ENCODE data around the gene SMAP2. TPM values are rescaled to one million over a fixed set of nuclear protein-coding genes. Genes with fewer than 3 reads are reported as not detected.
A peak's percentile ranks its signal among the peaks of the same experiment; 100 is the strongest.

SMAP2 gene
- total and polyA plus RNA-seq, 7 donors = 6.9 to 35.0 (median 18.0) TPM

DNA sequence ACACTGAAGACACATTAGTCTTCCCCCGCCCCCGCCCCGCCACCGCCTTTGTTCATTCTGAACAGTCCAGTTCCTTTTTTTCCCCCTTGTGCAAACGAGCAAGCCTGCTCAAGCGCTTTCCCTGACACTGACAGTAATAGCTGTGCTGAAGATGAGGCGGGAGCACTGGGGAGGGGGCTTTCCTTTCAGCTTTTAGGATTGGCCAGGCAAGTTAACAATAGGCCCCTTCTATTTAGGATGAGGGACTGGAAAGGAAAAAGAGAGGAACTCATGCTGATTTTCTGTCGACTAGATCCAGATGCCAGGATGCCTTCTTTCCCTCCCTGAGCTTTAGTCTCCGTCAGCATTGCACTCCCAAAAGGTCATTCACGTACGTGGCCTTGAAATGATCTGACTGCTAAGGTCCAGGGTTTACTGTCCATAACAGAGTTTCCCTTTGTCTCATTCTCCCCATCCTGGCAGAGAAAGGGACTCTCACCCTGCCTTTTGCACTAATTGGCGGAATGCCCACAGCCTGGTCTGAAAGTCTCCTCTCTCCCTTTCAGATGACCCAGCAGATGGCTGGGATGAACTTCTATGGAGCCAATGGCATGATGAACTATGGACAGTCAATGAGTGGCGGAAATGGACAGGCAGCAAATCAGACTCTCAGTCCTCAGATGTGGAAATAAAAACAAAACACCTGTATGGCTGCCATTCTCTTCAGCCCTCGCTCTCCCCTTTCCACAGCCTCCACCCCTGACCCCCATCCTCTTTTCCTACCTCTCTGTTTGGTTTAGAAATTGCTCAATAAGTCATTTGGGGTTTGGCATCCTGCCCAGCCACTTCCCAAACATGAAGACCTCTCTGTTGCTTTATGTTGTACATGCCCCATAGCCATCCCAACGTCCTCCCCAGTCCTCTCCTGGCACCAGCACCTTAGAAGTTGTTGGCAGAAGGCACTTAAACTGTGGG, 48.2 kb downstream of the SMAP2 start:
- DNase-seq (no peak), ATAC-seq (no peak)
- intact Hi-C loops (cut with DNase I) = no loop called here
- TF ChIP-seq, protein P1, sequence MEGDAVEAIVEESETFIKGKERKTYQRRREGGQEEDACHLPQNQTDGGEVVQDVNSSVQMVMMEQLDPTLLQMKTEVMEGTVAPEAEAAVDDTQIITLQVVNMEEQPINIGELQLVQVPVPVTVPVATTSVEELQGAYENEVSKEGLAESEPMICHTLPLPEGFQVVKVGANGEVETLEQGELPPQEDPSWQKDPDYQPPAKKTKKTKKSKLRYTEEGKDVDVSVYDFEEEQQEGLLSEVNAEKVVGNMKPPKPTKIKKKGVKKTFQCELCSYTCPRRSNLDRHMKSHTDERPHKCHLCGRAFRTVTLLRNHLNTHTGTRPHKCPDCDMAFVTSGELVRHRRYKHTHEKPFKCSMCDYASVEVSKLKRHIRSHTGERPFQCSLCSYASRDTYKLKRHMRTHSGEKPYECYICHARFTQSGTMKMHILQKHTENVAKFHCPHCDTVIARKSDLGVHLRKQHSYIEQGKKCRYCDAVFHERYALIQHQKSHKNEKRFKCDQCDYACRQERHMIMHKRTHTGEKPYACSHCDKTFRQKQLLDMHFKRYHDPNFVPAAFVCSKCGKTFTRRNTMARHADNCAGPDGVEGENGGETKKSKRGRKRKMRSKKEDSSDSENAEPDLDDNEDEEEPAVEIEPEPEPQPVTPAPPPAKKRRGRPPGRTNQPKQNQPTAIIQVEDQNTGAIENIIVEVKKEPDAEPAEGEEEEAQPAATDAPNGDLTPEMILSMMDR (IDR thresholded peaks at IDR 0.05) = no peak
- H3K36me3 ChIP-seq (ENCODE audit: insufficient read depth in 1 of 2, low read depth in 1 of 2) = peaks cover 0 to 28% of the 10 kb centered on the region in 2 donors
- no peaks in the 10 kb centered on the region for H3K9me3 ChIP-seq
- H3K4me3 ChIP-seq = no peak overlapping the region
- no peaks in the 10 kb centered on the region for H3K27me3 ChIP-seq (ENCODE audit: insufficient read depth in 3 of 3, low read length in 2 of 3)
- no peak overlapping the region for H3K27ac ChIP-seq
- WGBS, 3 donors = 72 to 81% (median 79%) methylated on average over 15 of the region's 15 CpGs
- H3K4me1 ChIP-seq = peaks cover 12% of the 10 kb centered on the region

DNA sequence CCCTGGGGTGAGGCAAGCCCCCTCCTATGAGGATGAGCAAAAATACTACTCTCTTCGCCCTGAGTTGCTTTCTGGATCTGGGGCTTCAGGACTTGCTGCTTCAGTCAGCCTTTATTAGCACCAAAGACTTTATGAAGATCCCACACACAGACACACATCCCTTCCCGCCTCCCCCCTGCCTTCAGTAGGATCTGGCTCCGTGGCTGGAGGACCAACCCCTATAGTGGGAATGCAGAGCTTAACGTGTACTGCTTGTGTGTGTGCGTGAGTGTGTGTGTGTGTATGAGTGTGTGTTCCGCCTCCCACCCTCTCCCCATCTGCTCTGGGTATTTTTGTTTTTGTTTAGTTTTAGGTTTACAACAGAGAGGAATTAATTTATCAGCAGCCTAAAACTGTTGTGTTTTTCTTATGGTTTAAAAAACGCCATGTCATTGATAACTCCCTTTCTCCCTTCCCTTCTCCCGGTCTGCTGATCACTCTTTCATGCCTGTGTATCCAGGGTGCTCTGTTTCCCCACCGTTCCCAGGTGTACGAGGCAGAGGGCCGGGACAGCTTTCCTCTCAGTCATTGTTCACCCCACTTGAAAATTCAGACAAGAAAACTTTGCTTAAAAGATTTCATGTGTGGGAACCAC, 49.2 kb downstream of the SMAP2 start:
- intact Hi-C loops (cut with DNase I) = no loop called here
- H3K9me3 ChIP-seq = no peaks in the 10 kb centered on the region
- no peak for DNase-seq
- no peaks in the 10 kb centered on the region for H3K27me3 ChIP-seq (ENCODE audit: insufficient read depth in 3 of 3, low read length in 2 of 3)
- H3K4me3 ChIP-seq = no peak overlapping the region
- ATAC-seq = no peak
- H3K36me3 ChIP-seq (ENCODE audit: insufficient read depth in 1 of 2, low read depth in 1 of 2) = peaks cover 0 to 18% of the 10 kb centered on the region in 2 donors
- 86 to 90% (median 86%) methylated on average over 11 of the region's 11 CpGs for WGBS, 3 donors
- H3K4me1 ChIP-seq = peaks cover 12% of the 10 kb centered on the region
- no peak overlapping the region for H3K27ac ChIP-seq
- TF ChIP-seq, protein P1 (IDR thresholded peaks at IDR 0.05) = no peak

DNA sequence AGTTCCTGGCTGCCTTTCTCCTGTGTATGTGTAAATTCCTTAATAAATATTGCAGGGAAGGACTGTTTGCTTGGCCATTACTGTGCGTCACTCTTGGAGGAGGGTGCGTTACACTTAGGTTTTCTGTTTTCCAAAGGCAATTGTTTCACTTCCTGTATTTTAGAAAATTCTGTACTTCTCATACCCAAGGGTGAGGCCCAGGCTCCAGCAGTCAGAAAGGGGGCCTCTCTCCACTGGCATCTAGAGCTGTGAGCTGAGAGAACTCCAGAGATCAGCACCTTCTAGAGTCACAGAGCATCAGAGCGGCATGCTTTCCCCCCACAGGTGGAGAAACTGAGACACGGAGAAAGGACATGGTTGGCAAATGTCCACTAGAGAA, 49.7 kb downstream of the SMAP2 start:
- Histone ChIP-seq H3K27me3 (ENCODE audit: insufficient read depth in 3 of 3, low read length in 2 of 3) (no peaks in the 10 kb centered on the region), H3K9me3 (no peaks in the 10 kb centered on the region), H3K36me3 (ENCODE audit: insufficient read depth in 1 of 2, low read depth in 1 of 2) (peaks cover 0 to 14% of the 10 kb centered on the region in 2 donors), H3K4me3 (no peak overlapping the region), H3K27ac (peak overlapping the region; percentile 16), H3K4me1 (peaks cover 12% of the 10 kb centered on the region)
- intact Hi-C loops (cut with DNase I) = no loop called here
- peak in 3 of 4 donors; percentile 11 to 41 (median 16) for ATAC-seq
- DNase-seq = no peak
- TF ChIP-seq, protein P1 (IDR thresholded peaks at IDR 0.05) = no peak
- WGBS, 3 donors = 85 to 93% (median 88%) methylated on average over 4 of the region's 4 CpGs

DNA sequence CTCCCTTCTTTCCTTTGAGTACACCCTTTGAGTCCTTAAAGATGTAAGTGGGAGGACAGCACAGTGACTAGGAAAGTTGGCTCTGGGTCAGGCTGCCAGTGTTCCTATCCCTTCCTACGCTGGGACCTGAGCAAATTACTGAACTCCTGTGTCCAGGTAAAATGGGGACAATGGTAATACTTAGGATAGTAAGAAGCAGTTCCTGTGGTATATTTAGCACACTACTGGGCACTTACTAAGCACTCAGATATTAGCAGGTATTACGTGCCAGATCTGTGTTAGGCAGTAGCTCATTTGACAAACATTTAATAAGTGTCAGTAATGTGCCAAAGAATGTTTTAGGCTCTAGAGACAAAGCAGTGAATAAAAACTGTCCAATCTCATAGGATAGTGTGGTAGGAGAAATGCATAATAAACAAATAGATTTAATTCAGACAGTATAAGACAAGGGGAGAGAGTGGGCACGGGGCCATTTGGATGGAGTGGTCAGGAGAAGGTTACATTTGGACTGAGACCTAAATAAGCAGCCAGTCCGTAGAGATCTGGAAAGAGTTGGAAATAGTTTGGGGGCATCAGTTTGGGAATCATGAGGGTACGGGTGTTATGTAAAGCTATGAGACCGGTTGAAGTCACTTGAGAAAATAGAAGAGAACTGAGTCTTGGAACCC, 50.6 kb downstream of the SMAP2 start:
- H3K36me3 ChIP-seq (ENCODE audit: insufficient read depth in 1 of 2, low read depth in 1 of 2) = peaks cover 0 to 9% of the 10 kb centered on the region in 2 donors

More for the DNA sequence above, 50.6 kb downstream of the SMAP2 start:
- Histone ChIP-seq H3K27ac (peak overlapping the region; percentile 16), H3K4me3 (no peak overlapping the region), H3K9me3 (no peaks in the 10 kb centered on the region), H3K4me1 (peaks cover 12% of the 10 kb centered on the region), H3K27me3 (ENCODE audit: insufficient read depth in 3 of 3, low read length in 2 of 3) (no peaks in the 10 kb centered on the region)
- DNase-seq (no peak), ATAC-seq (peak; percentile 68 to 94 (median 82))
- WGBS, 3 donors = 39 to 48% (median 45%) methylated on average over 6 of the region's 6 CpGs
- intact Hi-C loops (cut with DNase I) = no loop called here
- TF ChIP-seq, protein P1 (IDR thresholded peaks at IDR 0.05) = no peak

Measured in psoas muscle (tissue), 8 donors.